Neutrophil (primary cell): ENCODE measurements around the gene CREB3L4.

ENCODE experiments used
- H3K27ac ChIP-seq: fragments of 200-600 bp; sonication (generic); 2 replicates; pipeline ENCODE4 v1.5.1; 2016; ENCODE audit warnings: mild to moderate bottlenecking, moderate library complexity
- H3K27me3 ChIP-seq: fragments of 200-600 bp; sonication (generic); 2 replicates; pipeline ENCODE4 v1.6.0; 2016; ENCODE audit warnings: mild to moderate bottlenecking
- H3K36me3 ChIP-seq: fragments of 200-600 bp; sonication (generic); 2 replicates; pipeline ENCODE4 v1.5.1; 2017
- H3K4me1 ChIP-seq, 2 experiments: fragments of 200-600 bp in 1 of 2; sonication (generic) in 1 of 2; 1 replicate in 1 of 2; 2 replicates in 1 of 2; pipeline versions ENCODE4 v1.5.1 to v1.6.1; 2013 to 2016; ENCODE audit warnings: low read depth in 1 of 2, low read length in 1 of 2, mild to moderate bottlenecking in 1 of 2, moderate library complexity in 1 of 2; ENCODE audit not compliant: control insufficient read depth in 1 of 2, insufficient read depth in 1 of 2
- H3K4me3 ChIP-seq, 2 experiments: fragments of 200-600 bp in 1 of 2; sonication (generic) in 1 of 2; 1 replicate in 1 of 2; 2 replicates in 1 of 2; pipeline ENCODE4 v1.5.1; 2013 to 2016; ENCODE audit warnings: low read depth in 1 of 2, low read length in 1 of 2, mild to moderate bottlenecking in 1 of 2, moderate library complexity in 1 of 2
- H3K9me3 ChIP-seq: fragments of 200-600 bp; sonication (generic); 2 replicates; pipeline ENCODE4 v1.5.1; 2016
- TF ChIP-seq, protein P1 (sequence below): fragments of 200-600 bp; sonication (generic); IDR thresholded peaks from 2 replicates; pipeline ENCODE4 v1.5.1; 2016; ENCODE audit warnings: antibody characterized with exemption

Gene CREB3L4

GRCh38 chr1:153970346-153970745 is 2.6 kb downstream of the CREB3L4 start:
- Histone ChIP-seq H3K27ac (no peak overlapping the region), H3K4me3 (no peak overlapping the region), H3K9me3 (no peaks in the 10 kb centered on the region), H3K4me1 (peaks cover 24 to 32% of the 10 kb centered on the region in 2 experiments), H3K36me3 (peaks cover 26% of the 10 kb centered on the region), H3K27me3 (no peaks in the 10 kb centered on the region)
- TF ChIP-seq, protein P1, sequence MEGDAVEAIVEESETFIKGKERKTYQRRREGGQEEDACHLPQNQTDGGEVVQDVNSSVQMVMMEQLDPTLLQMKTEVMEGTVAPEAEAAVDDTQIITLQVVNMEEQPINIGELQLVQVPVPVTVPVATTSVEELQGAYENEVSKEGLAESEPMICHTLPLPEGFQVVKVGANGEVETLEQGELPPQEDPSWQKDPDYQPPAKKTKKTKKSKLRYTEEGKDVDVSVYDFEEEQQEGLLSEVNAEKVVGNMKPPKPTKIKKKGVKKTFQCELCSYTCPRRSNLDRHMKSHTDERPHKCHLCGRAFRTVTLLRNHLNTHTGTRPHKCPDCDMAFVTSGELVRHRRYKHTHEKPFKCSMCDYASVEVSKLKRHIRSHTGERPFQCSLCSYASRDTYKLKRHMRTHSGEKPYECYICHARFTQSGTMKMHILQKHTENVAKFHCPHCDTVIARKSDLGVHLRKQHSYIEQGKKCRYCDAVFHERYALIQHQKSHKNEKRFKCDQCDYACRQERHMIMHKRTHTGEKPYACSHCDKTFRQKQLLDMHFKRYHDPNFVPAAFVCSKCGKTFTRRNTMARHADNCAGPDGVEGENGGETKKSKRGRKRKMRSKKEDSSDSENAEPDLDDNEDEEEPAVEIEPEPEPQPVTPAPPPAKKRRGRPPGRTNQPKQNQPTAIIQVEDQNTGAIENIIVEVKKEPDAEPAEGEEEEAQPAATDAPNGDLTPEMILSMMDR = no peak

GRCh38 chr1:153973071-153973470 is 5.4 kb downstream of the CREB3L4 start:
- H3K4me3 ChIP-seq = no peak overlapping the region
- H3K27me3 ChIP-seq = no peaks in the 10 kb centered on the region
- H3K36me3 ChIP-seq = peaks cover 36% of the 10 kb centered on the region
- H3K27ac ChIP-seq = peak overlapping the region; percentile 5
- no peaks in the 10 kb centered on the region for H3K9me3 ChIP-seq
- H3K4me1 ChIP-seq = peaks cover 24 to 28% of the 10 kb centered on the region in 2 experiments
- TF ChIP-seq, protein P1 = no peak

DNA sequence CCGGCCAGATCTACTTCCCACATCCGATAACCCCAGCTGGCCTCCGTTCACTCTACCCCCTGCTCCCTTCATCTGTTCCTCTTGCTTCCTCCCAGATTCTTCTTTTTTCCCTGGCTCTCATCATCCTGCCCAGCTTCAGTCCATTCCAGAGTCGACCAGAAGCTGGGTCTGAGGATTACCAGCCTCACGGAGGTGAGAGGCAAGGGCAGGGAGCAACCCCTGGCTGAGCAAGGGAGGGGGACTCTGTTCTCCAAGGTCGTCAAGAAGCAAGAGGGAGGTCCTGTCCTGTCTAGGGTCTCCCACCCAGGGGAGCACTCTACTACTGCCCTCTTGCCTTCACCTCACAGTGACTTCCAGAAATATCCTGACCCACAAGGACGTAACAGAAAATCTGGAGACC is 5.8 kb downstream of the CREB3L4 start:
- H3K27me3 ChIP-seq = no peaks in the 10 kb centered on the region
- no peak overlapping the region for H3K4me3 ChIP-seq
- H3K9me3 ChIP-seq = no peaks in the 10 kb centered on the region
- peaks cover 22 to 27% of the 10 kb centered on the region in 2 experiments for H3K4me1 ChIP-seq
- H3K27ac ChIP-seq = peak overlapping the region; percentile 5
- TF ChIP-seq, protein P1 = no peak
- H3K36me3 ChIP-seq = peaks cover 36% of the 10 kb centered on the region

- Histone ChIP-seq H3K9me3 (no peaks in the 10 kb centered on the region), H3K27me3 (no peaks in the 10 kb centered on the region), H3K4me3 (peak overlapping the region; percentile 85 to 90), H3K27ac (peak overlapping the region; percentile 75), H3K36me3 (peaks cover 36% of the 10 kb centered on the region), H3K4me1 (peaks cover 20 to 26% of the 10 kb centered on the region in 2 experiments)
- TF ChIP-seq, protein P1 = no peak
Measured at GRCh38 chr1:153976819-153977249, 9.1 kb downstream of the CREB3L4 start.

GRCh38 chr1:153977250-153978240 is 9.8 kb downstream of the CREB3L4 start, which contains the start of gene JTB:
Gene JTB, minus strand, starts transcription at chr1:153977674. Its CDS starts 422 bp downstream, at chr1:153977252.
- TF ChIP-seq, protein P1 = peak; percentile 46
- peak within 1 kb of the TSS; percentile 85 to 90 for H3K4me3 ChIP-seq
- no peaks in the 10 kb centered on the region for H3K9me3 ChIP-seq
- H3K27ac ChIP-seq = peak within 1 kb of the TSS; percentile 75
- H3K4me1 ChIP-seq = peaks cover 20 to 21% of the 10 kb centered on the region in 2 experiments
- peaks cover 36% of the 10 kb centered on the region for H3K36me3 ChIP-seq
- H3K27me3 ChIP-seq = no peaks in the 10 kb centered on the region
